Thyroid gland (tissue), 4 donors: ENCODE results near the gene ZNF575.

ENCODE experiments used
- POLR2A ChIP-seq, 2 donors: fragments of 450-650 bp; IDR thresholded peaks; one replicate each; pipeline ENCODE4 v1.6.1; 2017; ENCODE audit warnings: antibody characterized with exemption in 2 of 2, mild to moderate bottlenecking in 2 of 2, moderate library complexity in 1 of 2
- TF ChIP-seq, protein P1 (sequence below), 6 experiments: fragments of 200-600 bp in 3 of 6; fragments of 450-650 bp in 3 of 6; sonication (generic) in 3 of 6; IDR thresholded peaks; one replicate each; pipeline ENCODE4 v1.5.1; 2016 to 2019; ENCODE audit warnings: antibody characterized with exemption in 6 of 6, mild to moderate bottlenecking in 2 of 6, inconsistent platforms in 1 of 6, moderate library complexity in 1 of 6

DNA sequence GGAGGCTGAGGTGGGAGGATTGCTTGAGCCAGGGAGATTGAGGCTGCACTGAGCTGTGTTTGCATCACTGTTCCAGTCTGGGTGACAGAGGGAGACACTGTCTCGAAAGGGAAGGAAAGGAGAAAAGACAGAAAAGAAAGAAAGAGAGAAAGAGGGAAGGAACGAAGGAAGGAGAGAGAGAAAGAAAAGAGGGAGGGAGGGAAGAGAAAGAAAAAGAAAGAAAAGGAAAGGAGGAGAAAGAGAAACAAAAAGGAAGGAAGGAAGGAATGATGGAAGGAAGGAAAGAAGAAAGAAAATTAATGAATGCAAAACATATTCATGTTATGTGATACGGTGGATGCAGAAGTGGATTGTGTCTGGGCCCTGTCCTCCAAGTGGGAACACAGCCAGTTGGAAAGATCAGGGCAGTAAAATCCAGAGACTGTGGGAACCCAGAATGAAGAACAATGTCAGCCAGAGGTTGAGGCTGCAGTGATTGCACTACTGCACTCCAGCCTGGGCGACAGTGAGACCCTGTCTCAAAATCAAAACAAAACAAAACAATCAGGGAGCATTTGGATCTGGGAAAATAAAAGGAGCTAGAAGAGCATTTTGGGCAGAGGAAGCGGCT lies 34.6 kb upstream of the ZNF575 start:
- TF ChIP-seq, protein P1, sequence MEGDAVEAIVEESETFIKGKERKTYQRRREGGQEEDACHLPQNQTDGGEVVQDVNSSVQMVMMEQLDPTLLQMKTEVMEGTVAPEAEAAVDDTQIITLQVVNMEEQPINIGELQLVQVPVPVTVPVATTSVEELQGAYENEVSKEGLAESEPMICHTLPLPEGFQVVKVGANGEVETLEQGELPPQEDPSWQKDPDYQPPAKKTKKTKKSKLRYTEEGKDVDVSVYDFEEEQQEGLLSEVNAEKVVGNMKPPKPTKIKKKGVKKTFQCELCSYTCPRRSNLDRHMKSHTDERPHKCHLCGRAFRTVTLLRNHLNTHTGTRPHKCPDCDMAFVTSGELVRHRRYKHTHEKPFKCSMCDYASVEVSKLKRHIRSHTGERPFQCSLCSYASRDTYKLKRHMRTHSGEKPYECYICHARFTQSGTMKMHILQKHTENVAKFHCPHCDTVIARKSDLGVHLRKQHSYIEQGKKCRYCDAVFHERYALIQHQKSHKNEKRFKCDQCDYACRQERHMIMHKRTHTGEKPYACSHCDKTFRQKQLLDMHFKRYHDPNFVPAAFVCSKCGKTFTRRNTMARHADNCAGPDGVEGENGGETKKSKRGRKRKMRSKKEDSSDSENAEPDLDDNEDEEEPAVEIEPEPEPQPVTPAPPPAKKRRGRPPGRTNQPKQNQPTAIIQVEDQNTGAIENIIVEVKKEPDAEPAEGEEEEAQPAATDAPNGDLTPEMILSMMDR (IDR thresholded peaks at IDR 0.05), result no peak
- TF ChIP-seq POLR2A (IDR thresholded peaks at IDR 0.05), result no peak
